GM10266 (cell line): ENCODE results near the gene CCR7.

Source experiments
- DNase-seq: peaks from one replicate; pipeline ENCODE4 v3.0.0; 2012; ENCODE audit errors: extremely low spot score
- CTCF ChIP-seq: IDR thresholded peaks from 2 replicates; pipeline ENCODE4 v1.5.1; 2012; ENCODE audit warnings: mild to moderate bottlenecking, low read depth; ENCODE audit not compliant: control insufficient read depth, insufficient read depth; ENCODE audit errors: missing control alignments

The CCR7 gene

GRCh38 chr17:40608061-40608581 is 42.8 kb upstream of the CCR7 start:
- DNase-seq: no peak

GRCh38 chr17:40607641-40608040 is 42.4 kb upstream of the CCR7 start:
- no peak for TF ChIP-seq CTCF
- no peak for DNase-seq

More at GRCh38 chr17:40608061-40608581, 42.8 kb upstream of the CCR7 start:
- TF ChIP-seq CTCF: no peak

GRCh38 chr17:40606548-40607353 is 41.5 kb upstream of the CCR7 start:
- no peak for TF ChIP-seq CTCF
- no peak for DNase-seq

GRCh38 chr17:40605306-40605705 is 40.0 kb upstream of the CCR7 start:
- no peak for DNase-seq
- no peak for TF ChIP-seq CTCF

GRCh38 chr17:40604327-40605080 is 39.2 kb upstream of the CCR7 start:
- DNase-seq: no peak
- TF ChIP-seq CTCF: no peak

- no peak for TF ChIP-seq CTCF
Measured at GRCh38 chr17:40602445-40603443, 37.5 kb upstream of the CCR7 start.

More at GRCh38 chr17:40602445-40603443, 37.5 kb upstream of the CCR7 start:
- peak; percentile 63 for DNase-seq
